ENCODE results near the gene RAB21. TPM values are rescaled to one million over a fixed set of nuclear protein-coding genes. Genes with fewer than 3 reads are reported as not detected.

Gene RAB21
- total and polyA plus RNA-seq, 2 of the 13 experiments (the other 11 are each of a cell fraction or from before 2014, with no cell fraction given), result 4.4 to 50.9 TPM

- TF ChIP-seq HMGXB4 (CRISPR knock-in tag; IDR thresholded peaks at IDR 0.05; ENCODE audit: borderline replicate concordance in 1 of 2, low read depth in 1 of 2) (no peak; a peak in 1 of 4 replicates), KLF12 (CRISPR knock-in tag; IDR thresholded peaks at IDR 0.05; ENCODE audit: borderline replicate concordance) (peak; percentile 44; the same call in 1 of the 2 replicates), ZNF530 (CRISPR knock-in tag; IDR thresholded peaks at IDR 0.05; ENCODE audit: low read depth) (no peak), ZNF142 (CRISPR knock-in tag; IDR thresholded peaks at IDR 0.05) (no peak), CENPX (CRISPR knock-in tag; IDR thresholded peaks at IDR 0.05) (no peak), ESRRA (CRISPR knock-in tag; IDR thresholded peaks at IDR 0.05; ENCODE audit: low read depth) (no peak), GABPB1 (CRISPR knock-in tag; IDR thresholded peaks at IDR 0.05) (no peak)
These were observed 22.3 kb upstream of the RAB21 start (continued) for GRCh38 chr12:71732357-71732712.

All from HepG2 (cell line).